Caco-2 (cell line): ENCODE results near the gene ATXN1. TPM values are rescaled to one million over a fixed set of nuclear protein-coding genes. Genes with fewer than 3 reads are reported as not detected.

Experiments used
- BruUV-seq: library from RNA; stranded (reverse); fragments of 400-500 nt; replicated peaks from 2 replicates; lab custom pipeline; 2021; lab: Mats Ljungman, UMichigan
- CTCF ChIA-PET: fragments of 300-600 bp; sonication (Branson Sonifier 250); formaldehyde crosslinking; loops from one replicate; lab custom pipeline; 2022; ENCODE audit warnings: antibody characterized with exemption; lab: Charles Lee
- POLR2A ChIA-PET: fragments of 300-600 bp; sonication (Branson Sonifier 250); formaldehyde crosslinking; loops from one replicate; lab custom pipeline; 2022; ENCODE audit warnings: antibody characterized with exemption; lab: Charles Lee
- DNase-seq, 2 experiments: peaks; one replicate each; pipeline versions ENCODE4 v3.0.0 to v3.0.0-alpha.2; 2020 to 2022
- H3K27me3 ChIP-seq: replicated peaks from 2 replicates; pipeline ENCODE4 v1.6.0; 2011; ENCODE audit warnings: low read length; ENCODE audit not compliant: control insufficient read depth, insufficient read depth
- H3K36me3 ChIP-seq: 2 replicates; pipeline ENCODE4 v1.5.1; 2011; ENCODE audit warnings: low read length; ENCODE audit not compliant: control insufficient read depth, insufficient read depth
- H3K4me1 ChIP-seq: fragments of 250-450 bp; sonication (Bioruptor Pico); 2 replicates; pipeline ENCODE4 v1.5.1; 2020; ENCODE audit warnings: mild to moderate bottlenecking
- H3K4me3 ChIP-seq: 2 replicates; pipeline ENCODE4 v1.5.1; 2011; ENCODE audit warnings: low read depth, mild to moderate bottlenecking, control low read depth, low read length
- H3K9me3 ChIP-seq: fragments of 250-450 bp; sonication (Bioruptor Pico); 2 replicates; pipeline ENCODE4 v1.5.1; 2020; ENCODE audit warnings: mild to moderate bottlenecking, moderate library complexity
- H3K27ac Mint-ChIP-seq: one replicate; pipeline ENCODE4 v1.8.0; 2022; ENCODE audit warnings: mixed read lengths; ENCODE audit not compliant: unreplicated experiment
- H3K27me3 Mint-ChIP-seq: one replicate; pipeline ENCODE4 v1.8.0; 2022; ENCODE audit warnings: mixed read lengths; ENCODE audit not compliant: insufficient read depth, unreplicated experiment
- H3K36me3 Mint-ChIP-seq: one replicate; pipeline ENCODE4 v1.8.0; 2022; ENCODE audit warnings: mild to moderate bottlenecking, mixed read lengths; ENCODE audit not compliant: insufficient read depth, unreplicated experiment
- H3K4me1 Mint-ChIP-seq: one replicate; pipeline ENCODE4 v1.8.0; 2022; ENCODE audit warnings: low read depth, mixed read lengths; ENCODE audit not compliant: unreplicated experiment
- H3K4me3 Mint-ChIP-seq: one replicate; pipeline ENCODE4 v1.8.0; 2022; ENCODE audit warnings: mild to moderate bottlenecking, moderate library complexity, mixed read lengths; ENCODE audit not compliant: unreplicated experiment
- H3K9me3 Mint-ChIP-seq: one replicate; pipeline ENCODE4 v1.8.0; 2022; ENCODE audit warnings: mixed read lengths; ENCODE audit not compliant: unreplicated experiment
- intact Hi-C: fragments of 100-400 bp; cut with micrococcal nuclease; formaldehyde crosslinking; loops from one replicate; pipeline ENCODE4 v1.10.0; 2022; ENCODE audit not compliant: unreplicated experiment
- total RNA-seq: library from RNA; stranded (reverse); gene quantifications from 2 replicates; pipeline ENCODE4 v1.2.3, GENCODE V29; 2022
- TF ChIP-seq, protein P1 (sequence below), 2 experiments: fragments of 200-600 bp in 1 of 2; IDR thresholded peaks; 1 replicate in 1 of 2; 2 replicates in 1 of 2; pipeline versions ENCODE4 v1.5.1 to v1.8.0; 2011 to 2022; ENCODE audit warnings: antibody characterized with exemption in 1 of 2, control low read depth in 1 of 2, inconsistent platforms in 1 of 2, low read depth in 1 of 2, low read length in 1 of 2, mild to moderate bottlenecking in 1 of 2, moderate library complexity in 1 of 2; ENCODE audit not compliant: insufficient read depth in 1 of 2, severe bottlenecking in 1 of 2, unreplicated experiment in 1 of 2

ATXN1 gene
- total RNA-seq, 1 experiment from 2014 or later: 14.2 TPM

DNA sequence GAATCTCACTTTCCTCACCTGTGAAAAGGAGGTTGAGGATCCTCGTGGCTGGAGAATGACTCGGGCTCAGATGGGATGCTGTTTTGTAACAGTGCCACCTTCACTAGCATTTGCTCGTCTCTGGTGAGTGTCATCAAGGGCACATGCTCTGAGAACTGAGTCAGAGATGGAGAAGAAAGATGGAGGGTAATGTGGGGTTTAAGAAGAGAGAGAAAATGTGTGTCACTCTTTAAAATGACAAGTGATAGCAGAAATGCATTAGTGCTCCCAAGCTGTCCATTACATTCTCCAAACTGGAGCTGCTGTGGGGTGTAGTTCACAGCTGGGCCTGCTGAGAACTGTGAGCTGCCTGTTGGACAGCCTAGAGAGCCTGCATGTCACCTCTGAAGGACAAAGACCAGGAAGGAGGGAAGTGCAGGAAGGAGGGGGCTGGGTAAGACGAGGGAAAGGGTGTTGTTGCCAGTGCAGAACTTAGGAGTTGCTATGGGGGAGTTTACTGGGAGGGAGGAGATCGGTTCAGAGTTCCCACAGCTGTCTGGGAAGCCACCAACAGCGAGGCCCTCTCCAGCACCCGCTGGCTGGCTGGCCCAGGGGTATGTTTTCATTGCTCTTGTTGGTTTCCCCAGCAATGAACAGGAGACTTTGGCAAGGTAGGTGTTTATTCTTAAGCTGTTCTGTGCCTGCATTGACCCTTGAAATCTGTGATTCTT, 503.1 kb downstream of the ATXN1 start:
- BruUV-seq: no TSS peak
- Histone ChIP-seq H3K36me3 (no peaks in the 10 kb centered on the region), H3K4me3 (no peak overlapping the region), H3K4me1 (no peaks in the 10 kb centered on the region; the same call in 1 of the 2 replicates), H3K9me3 (no peaks in the 10 kb centered on the region), H3K27me3 (no peaks in the 10 kb centered on the region)
- ChIA-PET POLR2A (no interaction called here), CTCF (no interaction called here)
- no peak overlapping the region for H3K4me3 Mint-ChIP-seq
- H3K27me3 Mint-ChIP-seq: peaks cover 1% of the 10 kb centered on the region
- no peaks in the 10 kb centered on the region for H3K36me3 Mint-ChIP-seq
- intact Hi-C loops: no loop called here
- H3K9me3 Mint-ChIP-seq: no peaks in the 10 kb centered on the region
- TF ChIP-seq, protein P1, sequence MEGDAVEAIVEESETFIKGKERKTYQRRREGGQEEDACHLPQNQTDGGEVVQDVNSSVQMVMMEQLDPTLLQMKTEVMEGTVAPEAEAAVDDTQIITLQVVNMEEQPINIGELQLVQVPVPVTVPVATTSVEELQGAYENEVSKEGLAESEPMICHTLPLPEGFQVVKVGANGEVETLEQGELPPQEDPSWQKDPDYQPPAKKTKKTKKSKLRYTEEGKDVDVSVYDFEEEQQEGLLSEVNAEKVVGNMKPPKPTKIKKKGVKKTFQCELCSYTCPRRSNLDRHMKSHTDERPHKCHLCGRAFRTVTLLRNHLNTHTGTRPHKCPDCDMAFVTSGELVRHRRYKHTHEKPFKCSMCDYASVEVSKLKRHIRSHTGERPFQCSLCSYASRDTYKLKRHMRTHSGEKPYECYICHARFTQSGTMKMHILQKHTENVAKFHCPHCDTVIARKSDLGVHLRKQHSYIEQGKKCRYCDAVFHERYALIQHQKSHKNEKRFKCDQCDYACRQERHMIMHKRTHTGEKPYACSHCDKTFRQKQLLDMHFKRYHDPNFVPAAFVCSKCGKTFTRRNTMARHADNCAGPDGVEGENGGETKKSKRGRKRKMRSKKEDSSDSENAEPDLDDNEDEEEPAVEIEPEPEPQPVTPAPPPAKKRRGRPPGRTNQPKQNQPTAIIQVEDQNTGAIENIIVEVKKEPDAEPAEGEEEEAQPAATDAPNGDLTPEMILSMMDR (IDR thresholded peaks at IDR 0.05; ENCODE audit: insufficient read depth in 1 of 2, low read depth in 1 of 2, low read length in 1 of 2, severe bottlenecking in 1 of 2, unreplicated experiment in 1 of 2): no peak
- peaks cover 7% of the 10 kb centered on the region for H3K4me1 Mint-ChIP-seq
- no peak for DNase-seq
- peak overlapping the region; percentile 60 for H3K27ac Mint-ChIP-seq

GRCh38 chr6:16256781-16257180, 504.5 kb downstream of the ATXN1 start:
- Histone ChIP-seq H3K4me1 (no peaks in the 10 kb centered on the region; the same call in 1 of the 2 replicates), H3K9me3 (no peaks in the 10 kb centered on the region), H3K36me3 (no peaks in the 10 kb centered on the region), H3K27me3 (no peaks in the 10 kb centered on the region), H3K4me3 (no peak overlapping the region)
- DNase-seq: no peak
- CTCF ChIA-PET: no interaction called here
- Mint-ChIP-seq H3K4me3 (no peak overlapping the region), H3K27me3 (no peaks in the 10 kb centered on the region), H3K27ac (no peak overlapping the region), H3K4me1 (peaks cover 7% of the 10 kb centered on the region), H3K9me3 (no peaks in the 10 kb centered on the region), H3K36me3 (no peaks in the 10 kb centered on the region)
- intact Hi-C loops: no loop called here
- BruUV-seq: no TSS peak
- POLR2A ChIA-PET: interaction anchor here (0.6 kb wide), 1 partner anchor 109 kb away, joined by 4 read pairs; no protein-coding TSS in a partner anchor
- TF ChIP-seq, protein P1 (IDR thresholded peaks at IDR 0.05; ENCODE audit: insufficient read depth in 1 of 2, low read depth in 1 of 2, low read length in 1 of 2, severe bottlenecking in 1 of 2, unreplicated experiment in 1 of 2): no peak

DNA sequence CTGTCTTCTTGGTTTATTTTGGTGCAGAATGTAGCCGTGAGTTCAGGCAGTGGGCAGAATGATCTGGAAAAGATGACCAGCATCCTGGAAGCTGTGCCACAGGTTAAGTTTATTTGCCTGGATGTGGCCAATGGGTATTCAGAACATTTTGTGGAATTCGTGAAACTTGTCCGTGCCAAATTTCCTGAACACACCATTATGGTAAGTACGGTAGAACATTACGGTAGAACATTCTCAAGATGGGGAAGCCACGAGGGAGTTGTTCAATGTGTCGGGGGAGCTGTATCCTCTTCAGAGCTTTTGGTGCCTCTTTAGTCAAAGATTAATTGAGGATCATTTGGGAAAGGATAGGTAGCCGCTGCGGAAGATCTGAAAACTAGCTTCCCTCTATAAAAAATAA, 506.7 kb downstream of the ATXN1 start:
- TF ChIP-seq, protein P1 (IDR thresholded peaks at IDR 0.05; ENCODE audit: insufficient read depth in 1 of 2, low read depth in 1 of 2, low read length in 1 of 2, severe bottlenecking in 1 of 2, unreplicated experiment in 1 of 2): no peak
- Histone ChIP-seq H3K4me1 (no peaks in the 10 kb centered on the region; the same call in 1 of the 2 replicates), H3K9me3 (no peaks in the 10 kb centered on the region), H3K27me3 (no peaks in the 10 kb centered on the region), H3K4me3 (no peak overlapping the region), H3K36me3 (no peaks in the 10 kb centered on the region)
- POLR2A ChIA-PET: no interaction called here
- CTCF ChIA-PET: no interaction called here
- intact Hi-C loops: no loop called here
- no peaks in the 10 kb centered on the region for H3K27me3 Mint-ChIP-seq
- no peak for DNase-seq
- BruUV-seq: no TSS peak
- H3K9me3 Mint-ChIP-seq: no peaks in the 10 kb centered on the region
- H3K36me3 Mint-ChIP-seq: no peaks in the 10 kb centered on the region
- no peak overlapping the region for H3K4me3 Mint-ChIP-seq
- H3K4me1 Mint-ChIP-seq: peaks cover 7% of the 10 kb centered on the region
- no peak overlapping the region for H3K27ac Mint-ChIP-seq
